Skeletal muscle satellite cell (primary cell): ENCODE measurements around the gene AP2S1.
"Not testable (repeated sequence)": the region's sequence is repeated elsewhere in the genome, so short reads cannot be mapped to it uniquely, and the experiment has no call there.

Experiments
- H3K27me3 ChIP-seq: 2 replicates; pipeline ENCODE4 v1.7.0; 2013; ENCODE audit warnings: low read length; ENCODE audit not compliant: control insufficient read depth, insufficient read depth
- H3K36me3 ChIP-seq: 2 replicates; pipeline ENCODE4 v1.7.0; 2013; ENCODE audit warnings: mild to moderate bottlenecking, control low read depth, low read length; ENCODE audit not compliant: insufficient read depth
- H3K4me1 ChIP-seq: 2 replicates; pipeline ENCODE4 v1.7.0; 2013; ENCODE audit warnings: low read length; ENCODE audit not compliant: control insufficient read depth, insufficient read depth
- H3K4me2 ChIP-seq: 2 replicates; pipeline ENCODE4 v1.7.0; 2013; ENCODE audit warnings: mild to moderate bottlenecking, low read length
- H3K4me3 ChIP-seq: 2 replicates; pipeline ENCODE4 v1.7.0; 2013; ENCODE audit warnings: low read length
- H3K9ac ChIP-seq: 2 replicates; pipeline ENCODE4 v1.7.0; 2013; ENCODE audit warnings: mild to moderate bottlenecking, low read depth, low read length, moderate library complexity
- H3K9me3 ChIP-seq: replicated peaks from 2 replicates; pipeline ENCODE4 v1.7.0; 2013; ENCODE audit warnings: mild to moderate bottlenecking, control low read depth, low read length

Gene AP2S1

GRCh38 chr19:46813839-46814358, 36.7 kb downstream of the AP2S1 start:
- no peaks in the 10 kb centered on the region for H3K4me1 ChIP-seq
- H3K9me3 ChIP-seq = no peaks in the 10 kb centered on the region
- H3K4me2 ChIP-seq = no peak overlapping the region
- H3K27me3 ChIP-seq = no peaks in the 10 kb centered on the region
- H3K4me3 ChIP-seq = no peak overlapping the region
- H3K36me3 ChIP-seq = no peaks in the 10 kb centered on the region
- H3K9ac ChIP-seq = no peak overlapping the region

DNA sequence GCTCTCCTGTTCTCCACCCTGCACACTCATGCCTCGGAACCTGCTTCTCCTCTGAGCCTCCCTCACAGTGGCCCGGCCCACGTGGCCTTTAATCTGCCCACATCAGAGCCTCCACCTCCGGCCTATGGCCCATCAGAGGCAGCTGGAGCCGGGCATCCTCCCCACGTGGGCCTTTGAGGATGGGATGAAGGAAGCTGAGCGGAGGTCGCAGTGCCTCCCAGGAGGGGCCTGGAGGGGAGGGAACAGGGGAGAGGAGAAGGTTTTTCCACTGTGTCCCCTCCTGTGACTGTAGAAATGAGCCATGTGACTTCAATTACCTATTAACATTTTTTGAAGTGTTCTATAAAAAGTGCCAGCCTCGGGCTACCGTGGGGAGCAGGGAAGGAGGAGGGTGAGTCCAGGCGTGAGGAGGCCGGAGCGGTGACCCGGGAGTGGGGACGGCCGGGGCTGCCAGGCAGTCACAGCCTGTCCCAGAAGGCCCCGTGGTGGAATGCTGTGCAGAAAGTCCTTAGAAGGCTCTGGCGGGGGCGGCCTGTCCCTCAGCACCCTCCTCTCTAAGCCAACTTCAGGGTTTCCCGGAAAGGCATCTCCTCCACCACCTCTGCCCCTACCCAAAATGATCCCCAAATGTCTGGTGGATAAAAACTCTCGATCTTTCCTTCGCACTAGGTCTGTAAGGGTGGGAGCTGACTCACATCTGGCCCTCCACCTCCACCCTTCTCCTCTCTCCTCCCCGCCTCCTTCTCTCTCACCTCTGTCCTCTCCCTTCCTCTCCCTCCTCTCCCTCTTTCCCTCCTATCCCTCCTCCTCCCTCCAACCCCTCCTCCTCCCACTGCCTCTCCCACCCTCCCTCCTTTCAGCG, 37.4 kb downstream of the AP2S1 start:
- no peak overlapping the region for H3K9ac ChIP-seq

GRCh38 chr19:46809534-46810272, 40.9 kb downstream of the AP2S1 start:
- Histone ChIP-seq H3K4me1 (no peaks in the 10 kb centered on the region), H3K9ac (no peak overlapping the region), H3K4me2 (no peak overlapping the region), H3K27me3 (no peaks in the 10 kb centered on the region), H3K36me3 (no peaks in the 10 kb centered on the region), H3K4me3 (no peak overlapping the region), H3K9me3 (no peaks in the 10 kb centered on the region)

More for the DNA sequence above, 37.4 kb downstream of the AP2S1 start:
- Histone ChIP-seq H3K9me3 (no peaks in the 10 kb centered on the region), H3K4me2 (no peak overlapping the region), H3K4me3 (no peak overlapping the region), H3K4me1 (no peaks in the 10 kb centered on the region), H3K36me3 (no peaks in the 10 kb centered on the region), H3K27me3 (no peaks in the 10 kb centered on the region)

GRCh38 chr19:46806656-46807055, 44.0 kb downstream of the AP2S1 start:
- Histone ChIP-seq H3K27me3 (no peaks in the 10 kb centered on the region), H3K4me3 (no peak overlapping the region), H3K36me3 (no peaks in the 10 kb centered on the region), H3K4me1 (no peaks in the 10 kb centered on the region), H3K9me3 (no peaks in the 10 kb centered on the region), H3K4me2 (no peak overlapping the region), H3K9ac (no peak overlapping the region)

GRCh38 chr19:46804432-46804831, 46.2 kb downstream of the AP2S1 start:
- H3K4me1 ChIP-seq, H3K4me2 ChIP-seq, H3K4me3 ChIP-seq, H3K9me3 ChIP-seq, H3K27me3 ChIP-seq, H3K36me3 ChIP-seq, H3K9ac ChIP-seq: not testable (repeated sequence)

GRCh38 chr19:46803555-46803954, 47.1 kb downstream of the AP2S1 start:
- Histone ChIP-seq H3K9me3 (no peaks in the 10 kb centered on the region), H3K4me3 (no peak overlapping the region), H3K9ac (no peak overlapping the region), H3K4me1 (no peaks in the 10 kb centered on the region), H3K4me2 (no peak overlapping the region), H3K36me3 (no peaks in the 10 kb centered on the region), H3K27me3 (no peaks in the 10 kb centered on the region)

GRCh38 chr19:46802152-46802551, 48.5 kb downstream of the AP2S1 start:
- Histone ChIP-seq H3K4me3 (no peak overlapping the region), H3K9me3 (no peaks in the 10 kb centered on the region), H3K4me1 (no peaks in the 10 kb centered on the region), H3K36me3 (no peaks in the 10 kb centered on the region), H3K27me3 (no peaks in the 10 kb centered on the region), H3K9ac (no peak overlapping the region), H3K4me2 (no peak overlapping the region)

GRCh38 chr19:46798713-46799112, 51.9 kb downstream of the AP2S1 start:
- Histone ChIP-seq H3K9ac (no peak overlapping the region), H3K9me3 (no peaks in the 10 kb centered on the region), H3K4me1 (peaks cover 10% of the 10 kb centered on the region), H3K27me3 (no peaks in the 10 kb centered on the region), H3K36me3 (no peaks in the 10 kb centered on the region), H3K4me2 (no peak overlapping the region), H3K4me3 (no peak overlapping the region)

GRCh38 chr19:46797881-46798280, 52.8 kb downstream of the AP2S1 start:
- Histone ChIP-seq H3K9ac (no peak overlapping the region), H3K36me3 (no peaks in the 10 kb centered on the region), H3K4me1 (peaks cover 18% of the 10 kb centered on the region), H3K9me3 (no peaks in the 10 kb centered on the region), H3K4me3 (no peak overlapping the region), H3K4me2 (no peak overlapping the region), H3K27me3 (no peaks in the 10 kb centered on the region)

GRCh38 chr19:46791944-46792343, 58.7 kb downstream of the AP2S1 start:
- Histone ChIP-seq H3K9ac (no peak overlapping the region), H3K4me1 (peaks cover 26% of the 10 kb centered on the region), H3K27me3 (no peaks in the 10 kb centered on the region), H3K4me2 (no peak overlapping the region), H3K4me3 (no peak overlapping the region), H3K9me3 (no peaks in the 10 kb centered on the region), H3K36me3 (no peaks in the 10 kb centered on the region)

GRCh38 chr19:46789371-46789770, 61.3 kb downstream of the AP2S1 start:
- H3K9ac ChIP-seq = no peak overlapping the region
- peaks cover 5% of the 10 kb centered on the region for H3K36me3 ChIP-seq
- peaks cover 30% of the 10 kb centered on the region for H3K4me1 ChIP-seq
- no peak overlapping the region for H3K4me2 ChIP-seq
- no peak overlapping the region for H3K4me3 ChIP-seq
- no peaks in the 10 kb centered on the region for H3K9me3 ChIP-seq
- H3K27me3 ChIP-seq = no peaks in the 10 kb centered on the region
